ENCODE results near the gene CATSPERZ.

Gene CATSPERZ

GRCh38 chr11:64340671-64341335, 40.6 kb downstream of the CATSPERZ start:
- no peak for TF ChIP-seq ZFX (IDR thresholded peaks at IDR 0.05; ENCODE audit: borderline replicate concordance)
- peak; percentile 37 for TF ChIP-seq CTCF (IDR thresholded peaks at IDR 0.05)
- H3K27ac ChIP-seq: no peak overlapping the region

GRCh38 chr11:64341429-64341828, 41.3 kb downstream of the CATSPERZ start:
- H3K27ac ChIP-seq: no peak overlapping the region
- no peak for TF ChIP-seq ZFX (IDR thresholded peaks at IDR 0.05; ENCODE audit: borderline replicate concordance)
- TF ChIP-seq CTCF (IDR thresholded peaks at IDR 0.05): no peak

- peak overlapping the region; percentile 53 for H3K27ac ChIP-seq
- TF ChIP-seq CTCF (IDR thresholded peaks at IDR 0.05): peak; percentile 77
- TF ChIP-seq ZFX (IDR thresholded peaks at IDR 0.05; ENCODE audit: borderline replicate concordance): no peak
Observed at GRCh38 chr11:64341851-64342791, 42.0 kb downstream of the CATSPERZ start.

- peak overlapping the region; percentile 53; the same call in 1 of the 2 replicates for H3K27ac ChIP-seq
- TF ChIP-seq CTCF (IDR thresholded peaks at IDR 0.05) (no peak), ZFX (IDR thresholded peaks at IDR 0.05; ENCODE audit: borderline replicate concordance) (no peak)
Observed at GRCh38 chr11:64342869-64343745, 42.9 kb downstream of the CATSPERZ start.

- peak; percentile 40 for TF ChIP-seq CTCF (IDR thresholded peaks at IDR 0.05)
- no peak for TF ChIP-seq ZFX (IDR thresholded peaks at IDR 0.05; ENCODE audit: borderline replicate concordance)
- H3K27ac ChIP-seq: no peak overlapping the region
Observed at GRCh38 chr11:64343767-64344559, 43.8 kb downstream of the CATSPERZ start.

- TF ChIP-seq CTCF (IDR thresholded peaks at IDR 0.05) (no peak), ZFX (IDR thresholded peaks at IDR 0.05; ENCODE audit: borderline replicate concordance) (no peak)
- no peak overlapping the region for H3K27ac ChIP-seq
Observed at GRCh38 chr11:64344787-64345186, 44.6 kb downstream of the CATSPERZ start.

Measured in 22Rv1 (cell line).